ENCODE results near the gene TADA1. TPM values are rescaled to one million over a fixed set of nuclear protein-coding genes. Genes with fewer than 3 reads are reported as not detected.

The TADA1 gene
- total RNA-seq, 1 experiment from 2014 or later: 14.7 TPM

- BruUV-seq (replicated peaks): no TSS peak
- H3K27ac Mint-ChIP-seq (ENCODE audit: low read depth, unreplicated experiment): peak overlapping the region; percentile 95
Measured at GRCh38 chr1:166876540-166876838, 425 bp upstream of the TADA1 start.

GRCh38 chr1:166875302-166875733 lies 746 bp downstream of the TADA1 start:
- TF ChIP-seq CTCF (IDR thresholded peaks at IDR 0.05; ENCODE audit: unreplicated experiment): no peak
- BruUV-seq (replicated peaks): no TSS peak
- intact Hi-C loops (cut with micrococcal nuclease): no loop called here
- DNase-seq (ENCODE audit: unreplicated experiment): peak; percentile 24
- CTCF ChIA-PET: interaction anchor here (0.5 to 6.3 kb wide), 7 partner anchors 34 to 536 kb away, joined by 3 to 67 read pairs (median 3); no protein-coding TSS in a partner anchor
- peaks cover 44% of the 10 kb centered on the region for H3K4me1 Mint-ChIP-seq (ENCODE audit: insufficient read depth, unreplicated experiment)
- POLR2A ChIA-PET: interaction anchor here (0.6 to 2.8 kb wide), 17 partner anchors 10 to 1003 kb away, joined by 3 to 46 read pairs (median 5); partner anchors contain the start of genes POGK and POU2F1
- H3K9me3 Mint-ChIP-seq (ENCODE audit: unreplicated experiment): no peaks in the 10 kb centered on the region
- peaks cover 21% of the 10 kb centered on the region for H3K36me3 Mint-ChIP-seq (ENCODE audit: insufficient read depth, unreplicated experiment)
- no peaks in the 10 kb centered on the region for H3K27me3 Mint-ChIP-seq (ENCODE audit: insufficient read depth, unreplicated experiment)
- peak overlapping the region; percentile 95 for H3K27ac Mint-ChIP-seq (ENCODE audit: low read depth, unreplicated experiment)
- peak overlapping the region; percentile 92 for H3K4me3 Mint-ChIP-seq (ENCODE audit: unreplicated experiment)

More at GRCh38 chr1:166876540-166876838, 425 bp upstream of the TADA1 start:
- Mint-ChIP-seq H3K9me3 (ENCODE audit: unreplicated experiment) (no peaks in the 10 kb centered on the region), H3K4me1 (ENCODE audit: insufficient read depth, unreplicated experiment) (peaks cover 34% of the 10 kb centered on the region), H3K27me3 (ENCODE audit: insufficient read depth, unreplicated experiment) (no peaks in the 10 kb centered on the region), H3K4me3 (ENCODE audit: unreplicated experiment) (peak overlapping the region; percentile 92), H3K36me3 (ENCODE audit: insufficient read depth, unreplicated experiment) (peaks cover 14% of the 10 kb centered on the region)
- no peak for DNase-seq (ENCODE audit: unreplicated experiment)
- intact Hi-C loops (cut with micrococcal nuclease): loop anchor here (2.0 kb wide), 1 partner anchor 38 kb away; the partner anchor contains the start of gene POGK
- TF ChIP-seq CTCF (IDR thresholded peaks at IDR 0.05; ENCODE audit: unreplicated experiment): peak; percentile 24
- POLR2A ChIA-PET: interaction anchor here (0.6 to 2.8 kb wide), 25 partner anchors 8 to 1246 kb away, joined by 3 to 46 read pairs (median 5); partner anchors contain the start of genes MGST3, POGK and POU2F1
- CTCF ChIA-PET: interaction anchor here (0.6 to 9.3 kb wide), 7 partner anchors 27 to 679 kb away, joined by 3 to 89 read pairs (median 3); no protein-coding TSS in a partner anchor

DNA sequence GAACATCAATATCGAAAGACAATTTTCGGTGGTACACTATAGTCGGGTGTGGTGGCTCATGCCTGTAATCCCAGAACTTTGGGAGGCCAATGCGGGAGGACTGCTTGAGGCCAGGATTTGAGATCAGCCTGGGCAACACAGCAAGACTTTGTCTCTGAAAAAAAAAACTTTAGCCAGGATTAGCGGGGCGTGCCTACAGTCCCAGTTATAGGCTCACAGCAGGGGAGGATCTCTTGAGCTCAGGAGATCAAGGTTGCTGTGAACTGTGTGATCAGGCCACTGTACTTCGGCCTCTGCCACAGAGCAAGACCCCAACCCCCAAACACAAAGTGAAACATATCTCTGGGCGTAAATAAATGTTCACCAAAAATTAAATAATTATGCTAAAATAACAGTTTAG lies 1.6 kb downstream of the TADA1 start:
- no peak for DNase-seq (ENCODE audit: unreplicated experiment)

More for the DNA sequence above, 1.6 kb downstream of the TADA1 start:
- CTCF ChIA-PET: interaction anchor here (0.9 to 6.3 kb wide), 3 partner anchors 9 to 185 kb away, joined by 3 to 67 read pairs (median 3); no protein-coding TSS in a partner anchor
- intact Hi-C loops (cut with micrococcal nuclease): no loop called here
- Mint-ChIP-seq H3K4me1 (ENCODE audit: insufficient read depth, unreplicated experiment) (peaks cover 49% of the 10 kb centered on the region), H3K4me3 (ENCODE audit: unreplicated experiment) (peak overlapping the region; percentile 92), H3K36me3 (ENCODE audit: insufficient read depth, unreplicated experiment) (peaks cover 21% of the 10 kb centered on the region), H3K9me3 (ENCODE audit: unreplicated experiment) (no peaks in the 10 kb centered on the region), H3K27ac (ENCODE audit: low read depth, unreplicated experiment) (no peak overlapping the region), H3K27me3 (ENCODE audit: insufficient read depth, unreplicated experiment) (no peaks in the 10 kb centered on the region)
- POLR2A ChIA-PET: interaction anchor here (2.0 to 2.8 kb wide), 3 partner anchors 11 to 36 kb away, joined by 6 to 46 read pairs (median 8); partner anchors contain the start of gene POGK
- TSS peak; percentile 33 for BruUV-seq (replicated peaks)
- TF ChIP-seq CTCF (IDR thresholded peaks at IDR 0.05; ENCODE audit: unreplicated experiment): no peak

Data from MCF 10A (cell line).